ENCODE measurements around the gene CTR9. TPM values are rescaled to one million over a fixed set of nuclear protein-coding genes. Genes with fewer than 3 reads are reported as not detected.

CTR9 gene
- 36.7 TPM for total RNA-seq

GRCh38 chr11:10750838-10751580 lies at the start of gene CTR9:
CTR9 (plus strand) TSS chr11:10751246; CDS start chr11:10751413, 167 bp downstream.

GRCh38 chr11:10808553-10809372 lies 57.7 kb downstream of the CTR9 start, which contains the start of gene EIF4G2:
EIF4G2 (minus strand) TSS chr11:10808926.

Small RNAs within 50 kb of the gene (small RNA-seq; reads per million reads assigned to genes)
- gene RF00019 (ENCODE audit: low replicate concordance) (not detected), gene SNORD97 (ENCODE audit: low replicate concordance) (not detected)

Other genes starting within 250 kb of the CTR9 start
- gene RNF141, start 210.1 kb upstream of the CTR9 start, total RNA-seq, result 30.9 TPM
- 43.6 TPM for gene LYVE1, start 182.6 kb upstream of the CTR9 start, total RNA-seq
- 11.2 TPM for gene IRAG1, start 57.5 kb upstream of the CTR9 start, total RNA-seq
- gene EIF4G2, start 57.7 kb downstream of the CTR9 start, total RNA-seq, result 535 TPM
- gene ZBED5, start 106.8 kb downstream of the CTR9 start, total RNA-seq, result 49.0 TPM